Left ventricle myocardium superior (tissue), 1 donor: Measurements from ENCODE around the gene ZNF184. TPM values are rescaled to one million over a fixed set of nuclear protein-coding genes. Genes with fewer than 3 reads are reported as not detected.
"Not testable (repeated sequence)": the region's sequence is repeated elsewhere in the genome, so short reads cannot be mapped to it uniquely, and the experiment has no call there.

ENCODE experiments used
- ATAC-seq: fragments of 200-7000 bp; cut with Tn5 transposase; one replicate; pipeline ENCODE4 v1.9.1; 2020; ENCODE audit warnings: mild to moderate bottlenecking, moderate library complexity
- DNase-seq: peaks from one replicate; pipeline ENCODE4 v3.0.0-alpha.2; 2020
- intact Hi-C: fragments of 100-400 bp; cut with micrococcal nuclease; formaldehyde crosslinking; loops from one replicate; pipeline ENCODE4 v1.11.0; 2022
- total RNA-seq: library from RNA; stranded (reverse); fragmentation: NEBNext Ultra II Directional; extraction: Animal tissue kit (Norgen Biotek cat#: 25700); gene quantifications from one replicate; pipeline ENCODE4 v1.2.1, GENCODE V29; 2021
- donor health status: DM: no; HTN: yes; CAD: no; lungs with severe emphysema.

The ZNF184 gene
- total RNA-seq, 1 donor from 2014 or later, result 4.1 TPM

DNA sequence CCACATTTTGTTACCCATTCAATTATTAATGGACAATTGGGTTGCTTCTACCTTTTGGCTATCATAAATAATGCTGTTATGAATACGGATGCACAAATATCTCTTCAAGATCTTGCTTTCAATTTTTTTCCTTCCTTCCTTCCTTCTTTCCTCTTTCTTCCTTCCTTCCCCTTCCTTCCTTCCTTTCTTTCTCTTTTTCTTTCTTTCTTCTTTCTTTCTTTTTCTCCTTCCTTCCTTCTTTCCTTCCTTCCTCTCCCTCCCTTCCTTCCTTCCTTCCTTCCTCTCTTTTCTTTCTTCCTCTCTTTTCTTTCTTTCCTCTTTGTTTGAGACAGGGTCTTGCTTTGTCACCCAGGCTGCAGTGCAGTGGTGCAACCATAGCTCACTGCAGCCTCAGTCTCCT, 39.2 kb downstream of the ZNF184 start:
- ATAC-seq (no peak), DNase-seq (no peak)
- intact Hi-C loops, result no loop called here

GRCh38 chr6:27428966-27429365, 43.9 kb downstream of the ZNF184 start:
- intact Hi-C loops, result no loop called here
- no peak for DNase-seq
- no peak for ATAC-seq

- ATAC-seq (no peak), DNase-seq (no peak)
- intact Hi-C loops, result no loop called here
These were observed 44.4 kb downstream of the ZNF184 start for GRCh38 chr6:27428502-27428901.

GRCh38 chr6:27426045-27426620, 46.8 kb downstream of the ZNF184 start:
- DNase-seq, result no peak
- ATAC-seq, result no peak
- intact Hi-C loops, result no loop called here

DNA sequence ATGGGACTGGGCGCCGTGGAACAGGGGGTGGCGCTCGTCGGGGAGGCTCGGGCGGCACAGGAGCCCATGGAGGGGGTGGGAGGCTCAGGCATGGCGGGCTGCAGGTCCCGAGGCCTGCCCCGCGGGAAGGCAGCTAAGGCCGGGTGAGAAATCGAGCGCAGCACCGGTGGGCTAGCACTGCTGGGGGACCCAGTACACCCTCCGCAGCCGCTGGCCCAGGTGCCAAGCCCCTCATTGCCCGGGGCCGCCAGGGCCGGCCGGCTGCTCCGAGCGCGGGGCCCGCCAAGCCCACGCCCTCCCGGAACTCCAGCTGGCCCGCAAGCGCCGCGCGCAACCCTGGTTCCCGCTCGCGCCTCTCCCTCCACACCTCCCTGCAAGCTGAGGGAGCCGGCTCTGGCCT, 48.1 kb downstream of the ZNF184 start:
- intact Hi-C loops, DNase-seq, ATAC-seq: not testable (repeated sequence)

DNA sequence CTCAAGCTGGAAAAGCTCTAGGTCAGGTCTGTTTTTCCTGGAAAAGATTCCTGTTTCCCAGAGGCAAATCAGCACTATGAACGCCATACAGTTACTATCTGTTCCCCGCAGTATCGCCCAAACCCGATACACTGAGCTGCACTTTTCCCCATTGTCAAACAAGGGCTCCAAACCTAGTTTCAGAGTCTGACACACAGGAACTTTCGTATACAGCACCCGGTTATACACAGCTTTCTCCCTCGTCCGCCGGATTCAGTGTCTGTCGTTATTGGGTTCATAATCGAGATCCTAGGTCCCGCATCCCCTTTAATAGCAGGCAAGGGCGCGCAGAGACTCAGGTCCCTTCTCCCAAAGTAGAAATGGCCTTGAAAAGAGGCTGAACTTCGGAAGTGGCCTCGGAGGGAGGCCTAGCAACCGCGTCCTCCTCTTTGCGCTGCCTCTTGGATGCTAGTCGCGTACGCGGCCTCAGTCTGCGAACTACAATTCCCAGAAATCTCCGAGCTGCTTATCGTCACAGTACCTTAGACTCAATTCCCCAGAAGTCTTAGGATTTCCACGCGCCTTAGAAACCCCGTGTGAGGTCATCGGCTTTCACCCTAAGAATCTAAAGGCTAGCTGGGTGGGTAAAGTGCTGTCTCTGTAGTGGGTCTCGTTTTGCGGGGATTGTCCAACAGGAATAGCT, 50.1 kb downstream of the ZNF184 start:
- intact Hi-C loops, result no loop called here
- ATAC-seq (peak; percentile 32), DNase-seq (no peak)

GRCh38 chr6:27419363-27419762, 53.5 kb downstream of the ZNF184 start:
- ATAC-seq (no peak), DNase-seq (no peak)
- intact Hi-C loops, result no loop called here

- intact Hi-C loops, result no loop called here
- no peak for ATAC-seq
These were observed 57.0 kb downstream of the ZNF184 start for GRCh38 chr6:27415898-27416297.

DNA sequence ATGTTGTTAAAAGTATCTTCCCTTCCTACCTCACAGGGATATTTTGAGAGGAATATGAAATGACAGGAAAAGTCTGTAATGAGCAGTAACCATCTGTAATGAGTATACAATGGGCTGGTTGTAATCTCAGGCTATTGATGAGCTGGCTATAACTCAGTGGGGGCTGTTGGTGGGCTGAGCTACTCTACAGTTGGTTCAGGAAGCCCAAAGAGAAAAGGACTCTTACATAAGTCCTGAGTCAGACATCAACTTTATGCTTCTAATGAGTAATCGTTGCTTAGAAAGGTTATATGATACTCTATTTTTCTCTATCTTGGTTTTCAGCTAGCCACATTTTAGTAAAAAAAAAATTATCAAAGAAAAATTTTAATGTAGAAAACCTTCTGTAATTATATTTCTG, 57.9 kb downstream of the ZNF184 start:
- intact Hi-C loops, result no loop called here
- ATAC-seq (no peak), DNase-seq (no peak)

More at GRCh38 chr6:27415898-27416297, 57.0 kb downstream of the ZNF184 start:
- DNase-seq, result no peak

GRCh38 chr6:27414300-27414699, 58.6 kb downstream of the ZNF184 start:
- ATAC-seq (no peak), DNase-seq (no peak)
- intact Hi-C loops, result no loop called here

- DNase-seq, result no peak
- no peak for ATAC-seq
- intact Hi-C loops, result no loop called here
These were observed 65.6 kb downstream of the ZNF184 start for GRCh38 chr6:27407153-27407814.

DNA sequence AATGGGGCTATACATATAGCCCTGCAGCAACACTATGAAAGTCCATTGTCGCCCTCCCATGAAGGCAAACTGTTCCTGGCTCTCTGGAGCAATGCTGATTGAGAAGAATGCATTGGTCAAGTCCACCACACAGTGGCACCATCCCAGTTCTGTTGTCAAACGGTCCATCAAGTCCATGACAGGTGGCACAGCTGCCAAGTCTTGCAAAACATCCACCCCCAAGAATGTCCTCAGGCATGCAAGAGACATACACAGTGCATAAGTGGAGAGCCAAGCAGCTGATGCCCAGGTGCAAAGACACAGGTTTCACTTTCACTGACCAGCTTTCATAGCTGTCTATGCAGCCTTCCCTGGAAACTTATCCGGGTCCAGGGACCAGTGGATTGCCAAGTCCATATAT, 66.8 kb downstream of the ZNF184 start:
- ATAC-seq (no peak), DNase-seq (no peak)
- intact Hi-C loops, result no loop called here

GRCh38 chr6:27400877-27401642, 71.8 kb downstream of the ZNF184 start:
- ATAC-seq (no peak), DNase-seq (no peak)
- intact Hi-C loops, result no loop called here

Other genes starting within 250 kb of the ZNF184 start
- not detected for gene PRSS16, start 225.4 kb downstream of the ZNF184 start, total RNA-seq
- gene POM121L2, start 160.8 kb downstream of the ZNF184 start, total RNA-seq, result not detected
- 0.97 TPM for gene ZNF391, start 84.3 kb downstream of the ZNF184 start, total RNA-seq